ENCODE data around the gene MKI67.

Gene MKI67

DNA sequence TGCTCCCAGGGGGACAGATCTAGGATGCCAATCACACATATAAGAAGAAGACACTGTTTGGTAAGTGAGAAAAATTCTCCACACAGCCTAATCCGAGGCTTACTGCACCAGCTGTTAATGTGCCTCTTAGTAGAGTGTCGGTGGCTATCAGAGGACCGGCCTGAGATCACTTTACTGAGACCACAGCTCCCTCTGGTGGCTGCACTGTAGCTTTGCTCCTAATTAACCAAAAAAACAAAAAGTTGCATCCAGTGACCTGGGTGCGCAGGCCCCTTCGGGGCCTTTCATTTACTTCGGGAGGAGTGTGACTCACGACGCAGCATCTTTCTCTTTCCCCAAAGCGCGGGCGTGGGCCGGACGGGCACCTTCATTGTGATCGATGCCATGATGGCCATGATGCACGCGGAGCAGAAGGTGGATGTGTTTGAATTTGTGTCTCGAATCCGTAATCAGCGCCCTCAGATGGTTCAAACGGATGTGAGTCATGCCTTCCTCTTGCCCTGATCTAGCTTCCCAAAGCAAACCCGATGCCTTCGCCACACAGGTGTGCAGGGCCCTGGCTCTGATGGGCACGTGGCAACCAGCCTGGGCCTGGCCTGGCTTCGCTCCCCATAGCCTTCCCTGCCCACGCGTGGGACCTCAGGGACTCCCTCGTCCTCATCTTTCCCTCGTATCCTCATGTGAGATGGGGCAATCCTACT, 56.7 kb downstream of the MKI67 start:
- H3K4me3 ChIP-seq (ENCODE audit: low read depth, low read length), result no peak overlapping the region
- in situ Hi-C loops (cut with HindIII; ENCODE audit: low sequenced_read_pairs), result no loop called here
- peak; percentile 76 for TF ChIP-seq CTCF (IDR thresholded peaks at IDR 0.05; ENCODE audit: low read depth, low read length)
- peak; percentile 70 for DNase-seq (ENCODE audit: low read depth, low spot score)

DNA sequence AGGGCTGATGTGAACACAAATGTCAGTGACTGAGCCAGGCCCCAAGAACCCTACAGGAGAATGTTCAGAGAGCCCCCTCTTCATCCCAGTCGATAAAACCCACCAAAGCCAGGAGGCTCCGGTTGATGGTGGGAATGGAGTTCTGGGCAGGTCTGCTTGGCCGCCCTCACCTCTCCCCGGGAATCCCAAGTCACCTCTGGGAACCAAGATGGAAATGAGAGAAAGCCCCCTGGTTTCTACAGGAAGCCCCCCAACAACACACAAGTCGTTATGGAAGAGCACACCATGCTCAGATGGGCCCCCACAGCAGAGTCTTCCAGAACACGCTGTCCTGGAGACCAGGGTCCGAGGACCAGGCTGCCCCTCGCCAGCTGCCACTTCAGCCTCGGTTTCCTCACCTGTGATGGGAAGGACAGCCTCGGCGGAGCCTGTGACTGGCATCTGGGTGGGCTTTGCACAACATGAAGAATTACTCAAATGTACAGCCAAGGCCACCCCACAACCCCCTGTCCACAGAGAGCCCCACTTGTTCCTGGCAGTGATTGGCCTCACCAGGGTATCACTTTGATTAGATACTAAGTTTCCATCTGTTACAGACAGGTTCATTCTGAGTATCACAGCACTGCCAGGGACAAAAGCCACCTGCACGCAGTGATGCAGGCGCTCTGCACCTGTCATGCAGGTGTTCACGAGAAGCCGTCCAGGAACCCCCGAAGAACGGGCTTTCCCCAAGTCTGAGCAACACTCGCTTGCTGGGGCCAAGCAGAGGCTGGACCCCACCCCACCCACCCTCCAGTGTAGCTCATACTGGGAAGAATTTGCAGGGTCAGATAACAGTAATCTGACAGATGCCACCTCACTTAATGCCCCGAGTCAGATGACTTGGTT, 57.6 kb downstream of the MKI67 start:
- H3K4me3 ChIP-seq (ENCODE audit: low read depth, low read length), result no peak overlapping the region
- DNase-seq (ENCODE audit: low read depth, low spot score), result no peak
- TF ChIP-seq CTCF (IDR thresholded peaks at IDR 0.05; ENCODE audit: low read depth, low read length), result no peak
- in situ Hi-C loops (cut with HindIII; ENCODE audit: low sequenced_read_pairs), result no loop called here

DNA sequence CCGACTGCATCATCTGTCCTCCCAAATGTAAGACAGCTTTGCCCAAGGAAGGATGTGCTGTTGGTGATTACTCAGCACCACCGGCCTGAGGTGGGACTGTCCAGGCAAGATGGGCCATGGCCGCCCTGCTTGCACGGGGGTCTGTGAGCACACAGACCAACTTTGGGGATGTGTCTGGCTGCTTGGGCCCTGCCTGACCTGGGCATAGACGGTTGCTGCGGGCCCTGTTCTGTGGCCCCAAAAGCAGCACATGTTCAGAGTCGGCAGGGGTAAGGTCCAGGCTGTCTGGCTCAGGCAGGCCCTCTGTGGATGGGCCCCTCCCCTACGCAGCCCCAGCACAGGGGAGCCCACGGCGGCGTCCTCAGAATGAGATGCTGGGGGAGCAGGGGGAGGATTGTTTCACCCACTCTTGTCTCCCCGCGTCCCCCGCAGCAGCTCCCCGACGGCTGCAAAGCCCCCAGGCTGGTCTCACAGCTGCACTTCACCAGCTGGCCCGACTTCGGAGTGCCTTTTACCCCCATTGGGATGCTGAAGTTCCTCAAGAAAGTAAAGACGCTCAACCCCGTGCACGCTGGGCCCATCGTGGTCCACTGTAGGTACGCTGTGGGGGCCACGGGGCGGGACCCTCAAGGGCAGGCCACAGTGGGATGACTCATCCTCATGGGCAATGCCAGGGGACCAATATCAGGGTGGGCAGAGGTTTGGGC, 58.4 kb downstream of the MKI67 start:
- no peak for TF ChIP-seq CTCF (IDR thresholded peaks at IDR 0.05; ENCODE audit: low read depth, low read length)
- in situ Hi-C loops (cut with HindIII; ENCODE audit: low sequenced_read_pairs), result no loop called here
- DNase-seq (ENCODE audit: low read depth, low spot score), result no peak
- no peak overlapping the region for H3K4me3 ChIP-seq (ENCODE audit: low read depth, low read length)

- H3K4me3 ChIP-seq (ENCODE audit: low read depth, low read length), result no peak overlapping the region
- DNase-seq (ENCODE audit: low read depth, low spot score), result no peak
- in situ Hi-C loops (cut with HindIII; ENCODE audit: low sequenced_read_pairs), result no loop called here
- TF ChIP-seq CTCF (IDR thresholded peaks at IDR 0.05; ENCODE audit: low read depth, low read length), result no peak
These were observed 59.3 kb downstream of the MKI67 start for GRCh38 chr10:128066870-128067382.

DNA sequence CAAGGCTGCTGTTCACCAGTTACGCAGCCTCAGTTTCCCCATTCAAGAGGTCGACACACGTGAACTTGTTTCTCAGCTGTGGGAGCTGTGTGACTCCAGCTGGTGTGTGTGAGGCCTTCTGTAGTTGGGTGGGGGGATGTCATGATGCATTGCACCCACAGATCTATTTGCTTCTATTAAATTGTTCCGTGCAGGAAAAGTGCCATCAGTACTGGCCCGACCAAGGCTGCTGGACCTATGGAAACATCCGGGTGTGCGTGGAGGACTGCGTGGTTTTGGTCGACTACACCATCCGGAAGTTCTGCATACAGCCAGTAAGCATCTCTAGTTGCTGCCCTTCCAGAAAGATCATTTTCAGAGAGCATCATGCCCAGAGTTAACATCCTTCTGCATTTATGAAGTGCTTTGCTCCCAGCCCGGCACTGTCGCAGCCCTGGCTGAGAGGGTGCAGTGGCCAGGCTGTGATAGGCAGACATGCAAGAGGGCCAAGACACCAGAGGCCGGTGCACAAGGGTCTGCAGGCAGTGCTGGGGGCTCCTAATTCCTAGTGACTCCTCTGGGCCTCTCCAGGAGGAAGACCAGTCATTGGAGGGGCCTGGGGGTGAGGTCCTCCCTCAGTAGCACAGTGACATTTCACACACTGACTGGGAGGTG, 60.2 kb downstream of the MKI67 start:
- DNase-seq (ENCODE audit: low read depth, low spot score), result no peak
- no peak overlapping the region for H3K4me3 ChIP-seq (ENCODE audit: low read depth, low read length)
- no peak for TF ChIP-seq CTCF (IDR thresholded peaks at IDR 0.05; ENCODE audit: low read depth, low read length)
- in situ Hi-C loops (cut with HindIII; ENCODE audit: low sequenced_read_pairs), result no loop called here
